ENCODE measurements around the gene POU6F2. TPM values are rescaled to one million over a fixed set of nuclear protein-coding genes. Genes with fewer than 3 reads are reported as not detected.

The POU6F2 gene
- total and polyA plus RNA-seq, 8 donors: 0.37 TPM; not detected in 7

DNA sequence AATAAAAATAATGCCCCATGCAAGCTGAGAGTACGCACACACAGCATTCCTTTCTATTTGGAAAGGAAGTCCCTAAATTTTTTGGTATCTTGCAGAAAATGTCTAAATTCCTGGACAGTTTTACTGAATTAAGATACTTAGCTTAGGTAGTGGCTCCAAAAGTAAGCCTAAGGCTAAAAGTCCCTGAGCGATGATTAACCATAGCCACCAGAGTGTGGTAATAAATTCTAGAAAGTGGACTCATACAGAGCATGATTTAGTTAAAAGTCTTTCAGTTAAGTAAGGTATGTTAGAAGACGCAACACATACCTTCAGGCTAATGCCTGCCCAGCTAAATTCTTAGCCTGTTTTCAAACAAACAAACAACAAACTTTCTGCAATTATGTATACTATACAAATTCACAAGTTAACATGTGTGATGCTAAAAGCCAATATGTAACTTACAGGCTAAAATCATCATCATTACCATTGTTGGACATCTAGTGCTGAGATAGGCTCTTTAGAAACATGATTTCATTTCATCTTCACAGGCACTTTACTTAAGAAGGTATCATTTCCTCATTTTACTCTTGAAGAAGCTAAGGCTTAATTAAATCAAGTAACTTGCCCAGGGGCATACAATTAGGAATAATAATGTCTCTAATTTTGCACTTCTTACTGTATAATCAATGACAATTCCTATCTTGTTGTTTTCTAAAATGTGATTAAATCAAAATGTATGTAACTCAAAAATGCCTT is 327.1 kb downstream of the POU6F2 start:
- Histone ChIP-seq H3K27ac (no peak overlapping the region), H3K36me3 (no peaks in the 10 kb centered on the region), H3K27me3 (no peaks in the 10 kb centered on the region), H3K4me3 (no peak overlapping the region), H3K9me3 (no peaks in the 10 kb centered on the region), H3K4me1 (peaks cover 0 to 8% (median 0%) of the 10 kb centered on the region in 4 donors)
- no peak for DNase-seq
- intact Hi-C loops (cut with DNase I; ENCODE audit: low total_unique reads): no loop called here
- TF ChIP-seq CTCF (IDR thresholded peaks at IDR 0.05) (no peak), POLR2AphosphoS5 (IDR thresholded peaks at IDR 0.05) (no peak), POLR2A (IDR thresholded peaks at IDR 0.05) (no peak), EP300 (IDR thresholded peaks at IDR 0.05) (no peak)
- WGBS, 5 donors: 89 to 97% (median 93%) methylated on average over 3 of the region's 3 CpGs

DNA sequence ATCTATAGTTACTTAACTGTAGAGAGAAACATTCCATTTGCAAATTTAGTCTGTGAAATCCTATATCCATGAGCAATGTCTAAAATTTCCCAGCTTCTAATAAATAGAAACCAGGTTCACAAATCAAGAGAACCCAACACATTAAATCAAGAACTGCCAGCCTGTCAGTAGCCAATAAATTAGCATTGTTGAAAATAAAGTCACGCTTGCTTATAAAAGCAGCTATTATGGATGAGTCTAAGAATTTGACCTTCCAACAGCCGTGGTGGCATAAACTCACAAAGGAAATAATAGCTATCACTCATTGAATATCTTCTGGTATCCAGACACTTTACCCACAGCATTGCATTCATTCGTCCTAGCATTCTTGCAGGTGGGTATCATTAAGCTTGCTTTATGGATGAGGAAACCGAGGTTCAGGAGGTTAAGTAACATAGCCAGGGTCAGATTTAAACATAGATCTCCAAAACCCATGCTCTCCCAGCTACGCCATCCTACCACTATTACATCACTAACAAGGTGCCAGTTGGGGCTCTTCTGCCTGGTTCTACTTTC is 328.4 kb downstream of the POU6F2 start:
- Histone ChIP-seq H3K27me3 (no peaks in the 10 kb centered on the region), H3K36me3 (no peaks in the 10 kb centered on the region), H3K27ac (no peak overlapping the region), H3K9me3 (no peaks in the 10 kb centered on the region), H3K4me1 (no peaks in the 10 kb centered on the region), H3K4me3 (no peak overlapping the region)
- intact Hi-C loops (cut with DNase I; ENCODE audit: low total_unique reads): no loop called here
- no peak for TF ChIP-seq POLR2A (IDR thresholded peaks at IDR 0.05)
- no peak for TF ChIP-seq EP300 (IDR thresholded peaks at IDR 0.05)
- TF ChIP-seq CTCF (IDR thresholded peaks at IDR 0.05): no peak
- no peak for TF ChIP-seq POLR2AphosphoS5 (IDR thresholded peaks at IDR 0.05)
- 68 to 81% (median 76%) methylated on average over 5 of the region's 5 CpGs for WGBS, 5 donors
- DNase-seq: no peak

- no peak overlapping the region for H3K4me3 ChIP-seq
- H3K9me3 ChIP-seq: no peaks in the 10 kb centered on the region
- H3K4me1 ChIP-seq: no peaks in the 10 kb centered on the region
- TF ChIP-seq EP300 (IDR thresholded peaks at IDR 0.05) (no peak), POLR2AphosphoS5 (IDR thresholded peaks at IDR 0.05) (no peak), POLR2A (IDR thresholded peaks at IDR 0.05) (no peak), CTCF (IDR thresholded peaks at IDR 0.05) (no peak)
- no peak for DNase-seq
- no peaks in the 10 kb centered on the region for H3K27me3 ChIP-seq
- H3K36me3 ChIP-seq: no peaks in the 10 kb centered on the region
- intact Hi-C loops (cut with DNase I; ENCODE audit: low total_unique reads): no loop called here
- 57 to 73% (median 69%) methylated on average over 8 of the region's 8 CpGs for WGBS, 5 donors
- H3K27ac ChIP-seq: no peak overlapping the region
Observed at GRCh38 chr7:39310699-39311098, 333.0 kb downstream of the POU6F2 start.

- TF ChIP-seq EP300 (IDR thresholded peaks at IDR 0.05) (no peak), POLR2A (IDR thresholded peaks at IDR 0.05) (no peak), CTCF (IDR thresholded peaks at IDR 0.05) (no peak), POLR2AphosphoS5 (IDR thresholded peaks at IDR 0.05) (no peak)
- intact Hi-C loops (cut with DNase I; ENCODE audit: low total_unique reads): no loop called here
- no peaks in the 10 kb centered on the region for H3K4me1 ChIP-seq
- WGBS, 5 donors: 70 to 82% (median 74%) methylated on average over 10 of the region's 10 CpGs
- H3K27ac ChIP-seq: no peak overlapping the region
- no peak overlapping the region for H3K4me3 ChIP-seq
- no peaks in the 10 kb centered on the region for H3K9me3 ChIP-seq
- no peaks in the 10 kb centered on the region for H3K36me3 ChIP-seq
- no peak for DNase-seq
- H3K27me3 ChIP-seq: no peaks in the 10 kb centered on the region
Observed at GRCh38 chr7:39312254-39312989, 334.7 kb downstream of the POU6F2 start.
